A673 (cell line): ENCODE results near the gene GALNT14.

Source experiments
- EZH2 ChIP-seq: fragments of 200-600 bp; sonication (generic); IDR thresholded peaks from 2 replicates; pipeline ENCODE4 v1.6.1; 2017; ENCODE audit warnings: borderline replicate concordance, low read depth, mild to moderate bottlenecking, mixed read lengths, antibody characterized with exemption, low read length; ENCODE audit not compliant: poor library complexity, severe bottlenecking
- TF ChIP-seq, protein P1 (sequence below): fragments of 300-800, 200-600 bp; sonication (generic); conservative IDR thresholded peaks from 2 replicates; pipeline ENCODE4 v1.5.1; 2017; ENCODE audit warnings: low read depth, mild to moderate bottlenecking, antibody characterized with exemption, low read length, moderate library complexity, mixed read lengths

DNA sequence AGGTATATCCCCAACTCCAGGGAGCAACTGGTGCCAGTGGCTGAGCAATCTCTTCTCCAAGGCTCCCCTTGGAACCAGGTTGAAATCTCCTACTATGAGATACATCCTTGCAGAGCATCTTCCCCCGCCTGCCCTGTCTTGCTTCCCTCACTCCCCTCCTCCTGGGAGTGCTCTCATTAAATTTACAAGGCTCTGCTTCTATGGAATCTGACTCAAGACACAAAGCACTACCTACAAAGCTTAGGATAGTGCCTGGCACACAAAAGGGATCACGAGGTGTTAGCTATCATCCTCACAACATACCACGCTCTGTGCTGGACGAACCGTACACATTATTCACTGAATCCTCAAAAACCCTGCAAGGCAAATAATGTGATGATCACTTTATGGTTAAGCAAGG, 121.6 kb downstream of the GALNT14 start:
- TF ChIP-seq, protein P1, sequence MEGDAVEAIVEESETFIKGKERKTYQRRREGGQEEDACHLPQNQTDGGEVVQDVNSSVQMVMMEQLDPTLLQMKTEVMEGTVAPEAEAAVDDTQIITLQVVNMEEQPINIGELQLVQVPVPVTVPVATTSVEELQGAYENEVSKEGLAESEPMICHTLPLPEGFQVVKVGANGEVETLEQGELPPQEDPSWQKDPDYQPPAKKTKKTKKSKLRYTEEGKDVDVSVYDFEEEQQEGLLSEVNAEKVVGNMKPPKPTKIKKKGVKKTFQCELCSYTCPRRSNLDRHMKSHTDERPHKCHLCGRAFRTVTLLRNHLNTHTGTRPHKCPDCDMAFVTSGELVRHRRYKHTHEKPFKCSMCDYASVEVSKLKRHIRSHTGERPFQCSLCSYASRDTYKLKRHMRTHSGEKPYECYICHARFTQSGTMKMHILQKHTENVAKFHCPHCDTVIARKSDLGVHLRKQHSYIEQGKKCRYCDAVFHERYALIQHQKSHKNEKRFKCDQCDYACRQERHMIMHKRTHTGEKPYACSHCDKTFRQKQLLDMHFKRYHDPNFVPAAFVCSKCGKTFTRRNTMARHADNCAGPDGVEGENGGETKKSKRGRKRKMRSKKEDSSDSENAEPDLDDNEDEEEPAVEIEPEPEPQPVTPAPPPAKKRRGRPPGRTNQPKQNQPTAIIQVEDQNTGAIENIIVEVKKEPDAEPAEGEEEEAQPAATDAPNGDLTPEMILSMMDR: no peak
- no peak for TF ChIP-seq EZH2
